SK-N-SH (cell line): ENCODE measurements around the gene ID2. TPM values are rescaled to one million over a fixed set of nuclear protein-coding genes. Genes with fewer than 3 reads are reported as not detected.

Experiments used
- CTCF ChIA-PET: fragments of 300-600, 350-600 bp; formaldehyde crosslinking; extraction: SDS; loops from one replicate; lab custom pipeline; 2021; lab: Yijun Ruan, JAX
- POLR2A ChIA-PET: fragments of 350-600 bp; sonication (Branson Sonifier 250); formaldehyde crosslinking; extraction: SDS; loops from one replicate; lab custom pipeline; 2020; ENCODE audit warnings: antibody characterized with exemption, inconsistent platforms; lab: Yijun Ruan, JAX
- DNase-seq: peaks from one replicate; pipeline ENCODE4 v3.0.0; 2012
- H2AFZ ChIP-seq: fragments of 200-600 bp; sonication (generic); 2 replicates; pipeline ENCODE4 v1.8.1; 2016; ENCODE audit warnings: antibody characterized with exemption, mild to moderate bottlenecking, low read depth
- H3F3A ChIP-seq: fragments of 200-600 bp; sonication (generic); replicated peaks from 2 replicates; pipeline ENCODE3; 2016; ENCODE audit warnings: antibody characterized with exemption, mild to moderate bottlenecking; ENCODE audit not compliant: insufficient read depth
- H3K27ac ChIP-seq, 2 experiments: fragments of 200-500 bp in 1 of 2; fragments of 200-600 bp in 1 of 2; sonication (Bioruptor generic) in 1 of 2; sonication (generic), shearing (Covaris generic) in 1 of 2; 2 replicates each; pipeline versions ENCODE4 v1.5.1 to v1.6.1; 2014 to 2016; ENCODE audit warnings: low read depth in 2 of 2, inconsistent platforms in 1 of 2, low read length in 1 of 2, mild to moderate bottlenecking in 1 of 2, mixed read lengths in 1 of 2
- H3K27me3 ChIP-seq: fragments of 200-600 bp; sonication (generic), shearing (Covaris generic); 2 replicates; pipeline ENCODE4 v1.6.1; 2016; ENCODE audit warnings: mixed run types; ENCODE audit not compliant: insufficient read depth
- H3K36me3 ChIP-seq, 2 experiments: fragments of 200-500 bp in 1 of 2; fragments of 200-600 bp in 1 of 2; sonication (Bioruptor generic) in 1 of 2; sonication (generic) in 1 of 2; replicated peaks in 1 of 2; 2 replicates each; pipeline versions ENCODE3 to v1.5.1; 2014 to 2016; ENCODE audit warnings: low read length in 1 of 2, mild to moderate bottlenecking in 1 of 2; ENCODE audit not compliant: insufficient read depth in 2 of 2, control insufficient read depth in 1 of 2
- H3K4me1 ChIP-seq, 2 experiments: fragments of 200-500 bp in 1 of 2; fragments of 200-600 bp in 1 of 2; sonication (Bioruptor generic) in 1 of 2; sonication (generic), shearing (Covaris generic) in 1 of 2; 2 replicates each; pipeline versions ENCODE4 v1.5.1 to v1.6.1; 2014 to 2016; ENCODE audit warnings: low read depth in 1 of 2, low read length in 1 of 2, mixed run types in 1 of 2; ENCODE audit not compliant: insufficient read depth in 2 of 2, control insufficient read depth in 1 of 2
- H3K4me2 ChIP-seq: fragments of 200-600 bp; sonication (generic), shearing (Covaris generic); 2 replicates; pipeline ENCODE4 v1.6.1; 2017; ENCODE audit warnings: mixed run types
- H3K4me3 ChIP-seq, 2 experiments: fragments of 200-500 bp in 1 of 2; fragments of 200-600 bp in 1 of 2; sonication (Bioruptor generic) in 1 of 2; sonication (generic), shearing (Covaris generic) in 1 of 2; 2 replicates each; pipeline versions ENCODE4 v1.5.1 to v1.8.1; 2014 to 2016; ENCODE audit warnings: low read depth in 2 of 2, inconsistent platforms in 1 of 2, low read length in 1 of 2, mild to moderate bottlenecking in 1 of 2, mixed read lengths in 1 of 2, moderate library complexity in 1 of 2
- H3K79me2 ChIP-seq: fragments of 200-600 bp; sonication (generic); 2 replicates; pipeline ENCODE4 v1.8.1; 2017; ENCODE audit warnings: mild to moderate bottlenecking; ENCODE audit not compliant: insufficient read depth
- H3K9ac ChIP-seq: fragments of 200-600 bp; sonication (generic); 2 replicates; pipeline ENCODE4 v1.6.1; 2017; ENCODE audit warnings: mixed run types
- H3K9me2 ChIP-seq: fragments of 200-600 bp; sonication (generic); 2 replicates; pipeline ENCODE4 v1.6.1; 2017; ENCODE audit warnings: mixed run types
- H3K9me3 ChIP-seq: fragments of 200-600 bp; sonication (generic); 2 replicates; pipeline ENCODE4 v1.6.1; 2017; ENCODE audit warnings: mixed run types, mild to moderate bottlenecking, moderate library complexity
- H4K20me1 ChIP-seq: fragments of 200-600 bp; sonication (generic); 2 replicates; pipeline ENCODE4 v1.6.1; 2017; ENCODE audit warnings: mild to moderate bottlenecking, mixed run types; ENCODE audit not compliant: insufficient read depth
- GATA2 ChIP-seq: sonication (generic); formaldehyde crosslinking; IDR thresholded peaks from 2 replicates; pipeline ENCODE4 v1.5.0; 2020; ENCODE audit warnings: mild to moderate bottlenecking, missing genetic modification reagents
- SIN3A ChIP-seq: IDR thresholded peaks from 2 replicates; pipeline ENCODE4 v1.6.1; 2012; ENCODE audit warnings: low read depth, mild to moderate bottlenecking, low read length, moderate library complexity, borderline replicate concordance
- SMC3 ChIP-seq: IDR thresholded peaks from 2 replicates; pipeline ENCODE4 v1.6.1; 2012; ENCODE audit warnings: low read depth, low read length, improper control_type of control experiment
- WGBS: methylation state at CpG from one replicate; pipeline ENCODE4 v1.1.6; 2017; ENCODE audit warnings: low lambda C conversion rate; 5-methylcytosine and 5-hydroxymethylcytosine counted together
- polyA plus RNA-seq, 3 experiments: library from polyadenylated mRNA; depleted of rRNA; stranded (reverse); fragments of >200 nt; gene quantifications; 2 replicates each; pipeline ENCODE4 v1.2.3, GENCODE V29; 2012
- TF ChIP-seq, protein P1 (sequence below): fragments of 200-600 bp; sonication (generic); IDR thresholded peaks from 2 replicates; pipeline ENCODE4 v1.6.1; 2017; ENCODE audit warnings: antibody characterized with exemption, mild to moderate bottlenecking, moderate library complexity
- TF ChIP-seq, protein P2 (sequence below): IDR thresholded peaks from 2 replicates; pipeline ENCODE4 v1.4.0; 2012; ENCODE audit warnings: low read depth, borderline replicate concordance

The ID2 gene
- polyA plus RNA-seq, 1 of the 3 experiments (the other 2 are of a cell fraction), result 459 TPM

DNA sequence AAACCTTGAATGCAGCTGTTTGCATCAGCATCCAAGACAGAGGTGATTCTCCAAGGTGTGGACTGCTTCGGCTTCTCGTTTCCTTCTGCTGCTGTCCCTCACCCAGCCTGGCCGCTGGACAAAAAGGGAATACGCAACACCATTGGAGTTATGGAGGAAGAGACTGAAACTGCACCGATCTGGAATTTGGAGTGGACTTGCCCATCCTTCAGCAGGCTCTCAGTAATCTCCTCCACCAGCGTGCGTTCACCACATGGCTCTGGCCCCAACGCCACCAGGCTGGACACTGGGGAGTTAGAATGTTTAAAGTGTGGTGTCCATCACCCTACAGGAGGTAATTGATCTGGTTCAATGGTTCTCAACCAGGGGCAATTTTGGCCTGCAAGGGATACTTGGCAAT, 41.4 kb upstream of the ID2 start (continued):
- TF ChIP-seq, protein P1, sequence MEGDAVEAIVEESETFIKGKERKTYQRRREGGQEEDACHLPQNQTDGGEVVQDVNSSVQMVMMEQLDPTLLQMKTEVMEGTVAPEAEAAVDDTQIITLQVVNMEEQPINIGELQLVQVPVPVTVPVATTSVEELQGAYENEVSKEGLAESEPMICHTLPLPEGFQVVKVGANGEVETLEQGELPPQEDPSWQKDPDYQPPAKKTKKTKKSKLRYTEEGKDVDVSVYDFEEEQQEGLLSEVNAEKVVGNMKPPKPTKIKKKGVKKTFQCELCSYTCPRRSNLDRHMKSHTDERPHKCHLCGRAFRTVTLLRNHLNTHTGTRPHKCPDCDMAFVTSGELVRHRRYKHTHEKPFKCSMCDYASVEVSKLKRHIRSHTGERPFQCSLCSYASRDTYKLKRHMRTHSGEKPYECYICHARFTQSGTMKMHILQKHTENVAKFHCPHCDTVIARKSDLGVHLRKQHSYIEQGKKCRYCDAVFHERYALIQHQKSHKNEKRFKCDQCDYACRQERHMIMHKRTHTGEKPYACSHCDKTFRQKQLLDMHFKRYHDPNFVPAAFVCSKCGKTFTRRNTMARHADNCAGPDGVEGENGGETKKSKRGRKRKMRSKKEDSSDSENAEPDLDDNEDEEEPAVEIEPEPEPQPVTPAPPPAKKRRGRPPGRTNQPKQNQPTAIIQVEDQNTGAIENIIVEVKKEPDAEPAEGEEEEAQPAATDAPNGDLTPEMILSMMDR, result no peak
- TF ChIP-seq, protein P2, sequence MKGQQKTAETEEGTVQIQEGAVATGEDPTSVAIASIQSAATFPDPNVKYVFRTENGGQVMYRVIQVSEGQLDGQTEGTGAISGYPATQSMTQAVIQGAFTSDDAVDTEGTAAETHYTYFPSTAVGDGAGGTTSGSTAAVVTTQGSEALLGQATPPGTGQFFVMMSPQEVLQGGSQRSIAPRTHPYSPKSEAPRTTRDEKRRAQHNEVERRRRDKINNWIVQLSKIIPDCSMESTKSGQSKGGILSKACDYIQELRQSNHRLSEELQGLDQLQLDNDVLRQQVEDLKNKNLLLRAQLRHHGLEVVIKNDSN, result no peak
- no peak for TF ChIP-seq SIN3A
- TF ChIP-seq, all 33 proteins: peak for 0

DNA sequence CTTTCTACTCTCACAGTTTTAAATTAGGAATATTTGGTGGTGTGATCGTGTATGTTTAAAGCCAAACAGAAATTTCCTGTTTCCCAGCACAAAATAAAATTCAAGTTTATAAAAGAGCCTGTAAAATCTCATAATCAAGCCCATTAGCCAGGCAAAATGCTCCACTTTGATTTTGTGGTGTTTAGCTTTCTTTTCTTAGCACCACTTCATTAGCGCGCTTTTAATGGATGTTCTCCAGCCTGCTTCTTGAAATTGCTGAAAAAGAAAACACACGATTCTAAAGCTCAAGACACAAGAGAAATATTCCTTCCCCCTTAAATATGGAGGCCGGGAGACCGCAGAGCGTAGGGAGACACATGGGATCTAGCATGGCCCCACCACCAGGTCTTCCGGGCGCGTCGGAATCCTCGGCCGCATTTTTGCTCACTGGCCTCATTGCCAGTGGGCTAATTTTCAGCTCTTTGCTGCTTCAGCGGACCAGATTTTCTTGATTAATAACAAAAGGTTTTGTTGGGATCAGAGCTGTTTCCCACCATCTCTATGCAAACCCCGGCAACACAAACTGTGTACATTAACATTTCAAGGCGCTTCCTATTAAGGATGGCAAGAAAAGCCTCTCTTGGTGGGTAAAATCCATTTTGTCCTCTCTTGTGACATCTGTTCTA, 40.4 kb upstream of the ID2 start:
- no peaks in the 10 kb centered on the region for H3K36me3 ChIP-seq
- H3K27me3 ChIP-seq, result no peaks in the 10 kb centered on the region
- no peaks in the 10 kb centered on the region for H3K9me2 ChIP-seq
- H3K9me3 ChIP-seq, result no peaks in the 10 kb centered on the region
- H3K27ac ChIP-seq, result no peak overlapping the region
- no peak for DNase-seq
- H3K79me2 ChIP-seq, result no peaks in the 10 kb centered on the region
- H3K4me3 ChIP-seq, result no peak overlapping the region
- no peak for TF ChIP-seq SMC3
- no peaks in the 10 kb centered on the region for H4K20me1 ChIP-seq
- H3F3A ChIP-seq, result no peaks in the 10 kb centered on the region
- H3K4me1 ChIP-seq, result peaks cover 3 to 9% of the 10 kb centered on the region in 2 experiments; a peak in 1 of 4 replicates
- ChIA-PET CTCF (interaction anchor here (1.2 kb wide), 2 partner anchors 14 to 20 kb away, joined by 3 read pairs; no protein-coding TSS in a partner anchor), POLR2A (interaction anchor here (0.6 to 1.8 kb wide), 3 partner anchors 36 to 74 kb away, joined by 3 to 5 read pairs (median 4); partner anchors contain the start of gene ID2)
- no peak overlapping the region for H3K9ac ChIP-seq
- 92% methylated on average over 16 of the region's 16 CpGs for WGBS
- H2AFZ ChIP-seq, result no peak overlapping the region
- no peak overlapping the region for H3K4me2 ChIP-seq

DNA sequence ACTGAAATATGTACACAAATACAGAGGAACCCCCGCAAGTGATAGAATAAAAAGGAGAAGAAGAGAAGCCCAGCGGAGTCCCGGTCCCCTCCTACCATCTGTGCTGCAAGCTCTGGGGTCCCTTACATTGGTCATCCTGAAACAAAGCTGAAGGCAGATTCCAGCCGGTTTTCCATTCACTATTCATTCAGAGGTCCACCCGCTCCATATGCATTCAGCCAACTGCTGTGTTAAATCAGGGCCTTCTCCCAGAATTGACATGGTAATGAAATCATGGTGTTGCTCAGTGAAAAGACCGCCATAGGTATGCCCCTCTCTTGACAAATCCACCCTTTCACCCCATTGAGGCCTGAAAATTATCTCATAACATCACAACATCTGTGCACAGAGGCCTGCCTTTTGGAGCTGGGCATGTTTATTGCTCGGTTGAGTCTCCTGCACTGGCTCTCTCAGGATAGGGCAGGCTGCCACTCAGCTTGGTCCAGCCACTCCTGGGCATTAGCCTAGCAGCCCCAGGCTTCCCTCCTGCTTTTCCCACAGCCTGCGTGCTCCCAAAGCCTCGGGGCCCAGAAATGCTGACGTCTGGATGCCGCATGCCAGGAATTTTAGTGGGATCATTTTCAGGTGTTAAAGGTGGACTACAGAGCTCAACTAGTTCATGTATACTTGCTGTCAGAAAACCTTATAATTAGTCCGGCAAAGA, 39.3 kb upstream of the ID2 start:
- Histone ChIP-seq H2AFZ (no peak overlapping the region), H3K36me3 (no peaks in the 10 kb centered on the region), H3K4me3 (no peak overlapping the region), H4K20me1 (no peaks in the 10 kb centered on the region), H3K4me2 (no peak overlapping the region), H3K9me3 (no peaks in the 10 kb centered on the region), H3K4me1 (peaks cover 0 to 9% of the 10 kb centered on the region in 2 experiments; a peak in 1 of 4 replicates), H3K9ac (no peak overlapping the region), H3K9me2 (no peaks in the 10 kb centered on the region), H3F3A (no peaks in the 10 kb centered on the region), H3K79me2 (no peaks in the 10 kb centered on the region), H3K27ac (peak overlapping the region in 1 of 2 experiments; percentile 16; a peak in 2 of 4 replicates), H3K27me3 (no peaks in the 10 kb centered on the region)
- 81% methylated on average over 12 of the region's 12 CpGs for WGBS
- ChIA-PET CTCF (interaction anchor here (0.7 to 1.4 kb wide), 6 partner anchors 10 to 105 kb away, joined by 3 to 4 read pairs (median 3); no protein-coding TSS in a partner anchor), POLR2A (interaction anchor here (1.8 kb wide), 2 partner anchors 35 to 39 kb away, joined by 4 to 5 read pairs; partner anchors contain the start of gene ID2)
- peak; percentile 48 for TF ChIP-seq GATA2 (CRISPR knock-in tag)
- TF ChIP-seq, protein P2, result no peak
- DNase-seq, result peak; percentile 66
